ENCODE results near the gene ADAR. TPM values are rescaled to one million over a fixed set of nuclear protein-coding genes. Genes with fewer than 3 reads are reported as not detected.

ADAR gene
- total RNA-seq, 2 donors from 2014 or later: 185 to 213 TPM

- no peak overlapping the region for H3K4me3 Mint-ChIP-seq
- peaks cover 98% of the 10 kb centered on the region for H3K36me3 Mint-ChIP-seq (ENCODE audit: low read depth)
- no peak for ATAC-seq (replicated peaks)
- H3K27ac Mint-ChIP-seq: no peak overlapping the region
- H3K27me3 Mint-ChIP-seq: no peaks in the 10 kb centered on the region
- H3K9me3 Mint-ChIP-seq: no peaks in the 10 kb centered on the region
- H3K4me1 Mint-ChIP-seq: no peaks in the 10 kb centered on the region
These were observed 25.1 kb downstream of the ADAR start for GRCh38 chr1:154582885-154583284.

GRCh38 chr1:154581766-154582165 is 26.2 kb downstream of the ADAR start:
- no peaks in the 10 kb centered on the region for H3K4me1 Mint-ChIP-seq
- no peaks in the 10 kb centered on the region for H3K9me3 Mint-ChIP-seq
- H3K36me3 Mint-ChIP-seq (ENCODE audit: low read depth): peaks cover 86% of the 10 kb centered on the region
- no peak for ATAC-seq (replicated peaks)
- H3K27me3 Mint-ChIP-seq: no peaks in the 10 kb centered on the region
- H3K4me3 Mint-ChIP-seq: no peak overlapping the region
- H3K27ac Mint-ChIP-seq: no peak overlapping the region

- Mint-ChIP-seq H3K9me3 (no peaks in the 10 kb centered on the region), H3K4me1 (peaks cover 4% of the 10 kb centered on the region), H3K4me3 (no peak overlapping the region), H3K36me3 (ENCODE audit: low read depth) (peaks cover 62% of the 10 kb centered on the region), H3K27ac (no peak overlapping the region), H3K27me3 (no peaks in the 10 kb centered on the region)
- no peak for ATAC-seq (replicated peaks)
These were observed 28.6 kb downstream of the ADAR start for GRCh38 chr1:154579374-154579773.

- ATAC-seq (replicated peaks): no peak
- peaks cover 49% of the 10 kb centered on the region for H3K36me3 Mint-ChIP-seq (ENCODE audit: low read depth)
- no peaks in the 10 kb centered on the region for H3K9me3 Mint-ChIP-seq
- no peaks in the 10 kb centered on the region for H3K27me3 Mint-ChIP-seq
- H3K4me3 Mint-ChIP-seq: no peak overlapping the region
- H3K27ac Mint-ChIP-seq: no peak overlapping the region
- H3K4me1 Mint-ChIP-seq: peaks cover 4% of the 10 kb centered on the region
These were observed 29.9 kb downstream of the ADAR start for GRCh38 chr1:154578058-154578418.

- Mint-ChIP-seq H3K27ac (no peak overlapping the region), H3K4me3 (no peak overlapping the region), H3K36me3 (ENCODE audit: low read depth) (peaks cover 44% of the 10 kb centered on the region), H3K27me3 (no peaks in the 10 kb centered on the region), H3K9me3 (no peaks in the 10 kb centered on the region), H3K4me1 (peaks cover 4% of the 10 kb centered on the region)
- ATAC-seq (replicated peaks): no peak
These were observed 30.5 kb downstream of the ADAR start for GRCh38 chr1:154577346-154578057.

GRCh38 chr1:154575951-154576566 is 31.9 kb downstream of the ADAR start:
- ATAC-seq (replicated peaks): no peak
- no peak overlapping the region for H3K4me3 Mint-ChIP-seq

GRCh38 chr1:154575147-154575927 is 32.6 kb downstream of the ADAR start:
- Mint-ChIP-seq H3K36me3 (ENCODE audit: low read depth) (peaks cover 22% of the 10 kb centered on the region), H3K4me3 (no peak overlapping the region), H3K27me3 (no peaks in the 10 kb centered on the region), H3K27ac (no peak overlapping the region), H3K9me3 (no peaks in the 10 kb centered on the region), H3K4me1 (peaks cover 4% of the 10 kb centered on the region)
- ATAC-seq (replicated peaks): no peak

More at GRCh38 chr1:154575951-154576566, 31.9 kb downstream of the ADAR start:
- Mint-ChIP-seq H3K27ac (no peak overlapping the region), H3K9me3 (no peaks in the 10 kb centered on the region), H3K4me1 (peaks cover 4% of the 10 kb centered on the region), H3K36me3 (ENCODE audit: low read depth) (peaks cover 29% of the 10 kb centered on the region), H3K27me3 (no peaks in the 10 kb centered on the region)

- Mint-ChIP-seq H3K27me3 (peaks cover 2% of the 10 kb centered on the region), H3K36me3 (ENCODE audit: low read depth) (peaks cover 16% of the 10 kb centered on the region), H3K9me3 (no peaks in the 10 kb centered on the region), H3K4me3 (no peak overlapping the region), H3K27ac (no peak overlapping the region), H3K4me1 (peaks cover 4% of the 10 kb centered on the region)
- no peak for ATAC-seq (replicated peaks)
These were observed 33.3 kb downstream of the ADAR start for GRCh38 chr1:154574716-154575115.

GRCh38 chr1:154573168-154573510 is 34.8 kb downstream of the ADAR start:
- ATAC-seq (replicated peaks): no peak
- no peak overlapping the region for H3K27ac Mint-ChIP-seq

GRCh38 chr1:154572468-154573167 is 35.4 kb downstream of the ADAR start:
- Mint-ChIP-seq H3K27ac (no peak overlapping the region), H3K36me3 (ENCODE audit: low read depth) (no peaks in the 10 kb centered on the region), H3K9me3 (no peaks in the 10 kb centered on the region), H3K27me3 (peaks cover 10% of the 10 kb centered on the region), H3K4me1 (peaks cover 5% of the 10 kb centered on the region), H3K4me3 (no peak overlapping the region)
- ATAC-seq (replicated peaks): no peak

More at GRCh38 chr1:154573168-154573510, 34.8 kb downstream of the ADAR start:
- Mint-ChIP-seq H3K9me3 (no peaks in the 10 kb centered on the region), H3K36me3 (ENCODE audit: low read depth) (peaks cover under 1% of the 10 kb centered on the region), H3K27me3 (peaks cover 7% of the 10 kb centered on the region), H3K4me3 (no peak overlapping the region), H3K4me1 (peaks cover 4% of the 10 kb centered on the region)

- H3K27ac Mint-ChIP-seq: no peak overlapping the region
- H3K4me3 Mint-ChIP-seq: no peak overlapping the region
- H3K4me1 Mint-ChIP-seq: peaks cover 8% of the 10 kb centered on the region
- H3K9me3 Mint-ChIP-seq: no peaks in the 10 kb centered on the region
- H3K36me3 Mint-ChIP-seq (ENCODE audit: low read depth): no peaks in the 10 kb centered on the region
- ATAC-seq (replicated peaks): no peak
- H3K27me3 Mint-ChIP-seq: peaks cover 15% of the 10 kb centered on the region
These were observed 36.1 kb downstream of the ADAR start for GRCh38 chr1:154571964-154572288.

GRCh38 chr1:154571244-154571963 is 36.6 kb downstream of the ADAR start:
- Mint-ChIP-seq H3K4me1 (peaks cover 8% of the 10 kb centered on the region), H3K27ac (no peak overlapping the region), H3K27me3 (peaks cover 20% of the 10 kb centered on the region), H3K9me3 (no peaks in the 10 kb centered on the region), H3K4me3 (no peak overlapping the region), H3K36me3 (ENCODE audit: low read depth) (no peaks in the 10 kb centered on the region)
- no peak for ATAC-seq (replicated peaks)

- peak overlapping the region; percentile 42 for H3K4me3 Mint-ChIP-seq
- H3K27me3 Mint-ChIP-seq: peaks cover 22% of the 10 kb centered on the region
- H3K27ac Mint-ChIP-seq: no peak overlapping the region
- no peaks in the 10 kb centered on the region for H3K36me3 Mint-ChIP-seq (ENCODE audit: low read depth)
- H3K4me1 Mint-ChIP-seq: peaks cover 4% of the 10 kb centered on the region
- ATAC-seq (replicated peaks): peak; percentile 15
- no peaks in the 10 kb centered on the region for H3K9me3 Mint-ChIP-seq
These were observed 39.7 kb downstream of the ADAR start for GRCh38 chr1:154568157-154568815.
